H9 (cell line): ENCODE measurements around the gene VIPR2. TPM values are rescaled to one million over a fixed set of nuclear protein-coding genes. Genes with fewer than 3 reads are reported as not detected.

Experiments
- DNase-seq: peaks from one replicate; pipeline ENCODE4 v3.0.0-alpha.2; 2017
- H2AFZ ChIP-seq: one replicate; pipeline ENCODE4 v1.6.1; 2013; ENCODE audit warnings: mild to moderate bottlenecking, low read length, control low read depth, moderate library complexity
- H2AK5ac ChIP-seq: 2 replicates; pipeline ENCODE4 v1.6.1; 2013; ENCODE audit warnings: low read length, control low read depth, mixed read lengths; ENCODE audit not compliant: insufficient read length
- H2BK120ac ChIP-seq: one replicate; pipeline ENCODE4 v1.6.1; 2013; ENCODE audit warnings: low read depth, mild to moderate bottlenecking, low read length, control low read depth, inconsistent platforms; ENCODE audit not compliant: poor library complexity, severe bottlenecking
- H2BK12ac ChIP-seq: 2 replicates; pipeline ENCODE4 v1.6.1; 2013; ENCODE audit warnings: low read length, control low read depth, mixed read lengths, low read depth; ENCODE audit not compliant: insufficient read length
- H2BK15ac ChIP-seq: 2 replicates; pipeline ENCODE4 v1.6.1; 2013; ENCODE audit warnings: low read depth, low read length, control low read depth
- H2BK20ac ChIP-seq: one replicate; pipeline ENCODE4 v1.6.1; 2013; ENCODE audit warnings: low read depth, mild to moderate bottlenecking, low read length, control low read depth, inconsistent platforms; ENCODE audit not compliant: poor library complexity, severe bottlenecking
- H2BK5ac ChIP-seq: 2 replicates; pipeline ENCODE4 v1.6.1; 2013; ENCODE audit warnings: low read length, control low read depth, mixed read lengths; ENCODE audit not compliant: insufficient read length
- H3K14ac ChIP-seq: 2 replicates; pipeline ENCODE4 v1.6.1; 2013; ENCODE audit warnings: low read length, control low read depth; ENCODE audit not compliant: insufficient read depth
- H3K18ac ChIP-seq: 2 replicates; pipeline ENCODE4 v1.6.1; 2013; ENCODE audit warnings: low read depth, mild to moderate bottlenecking, mixed read lengths, low read length, control low read depth; ENCODE audit not compliant: insufficient read length
- H3K23ac ChIP-seq: 2 replicates; pipeline ENCODE4 v1.6.1; 2013; ENCODE audit warnings: low read length, control low read depth, mixed read lengths, low read depth; ENCODE audit not compliant: insufficient read length
- H3K23me2 ChIP-seq: 2 replicates; pipeline ENCODE4 v1.6.1; 2013; ENCODE audit warnings: low read depth, mild to moderate bottlenecking, mixed read lengths, low read length, control low read depth; ENCODE audit not compliant: insufficient read length, poor library complexity, severe bottlenecking
- H3K27ac ChIP-seq: 2 replicates; pipeline ENCODE4 v1.5.1; 2013; ENCODE audit warnings: low read length, control low read depth, mixed read lengths, low read depth; ENCODE audit not compliant: insufficient read length
- H3K27me3 ChIP-seq: 2 replicates; pipeline ENCODE4 v1.6.1; 2013; ENCODE audit warnings: low read length, control low read depth, inconsistent platforms; ENCODE audit not compliant: insufficient read depth
- H3K4ac ChIP-seq: 2 replicates; pipeline ENCODE4 v1.6.1; 2013; ENCODE audit warnings: low read depth, mild to moderate bottlenecking, control low read depth, inconsistent platforms, low read length, moderate library complexity
- H3K4me1 ChIP-seq: 2 replicates; pipeline ENCODE4 v1.6.1; 2013; ENCODE audit warnings: low read length, control low read depth, inconsistent platforms; ENCODE audit not compliant: insufficient read depth
- H3K4me2 ChIP-seq: 2 replicates; pipeline ENCODE4 v1.6.1; 2013; ENCODE audit warnings: low read length, control low read depth, mixed read lengths; ENCODE audit not compliant: insufficient read length, insufficient read depth
- H3K56ac ChIP-seq: 2 replicates; pipeline ENCODE4 v1.6.1; 2013; ENCODE audit warnings: low read depth, mild to moderate bottlenecking, mixed read lengths, low read length, control low read depth; ENCODE audit not compliant: insufficient read length
- H3K79me1 ChIP-seq: 2 replicates; pipeline ENCODE4 v1.6.1; 2013; ENCODE audit warnings: low read depth, mild to moderate bottlenecking, moderate library complexity, low read length, control low read depth, inconsistent platforms; ENCODE audit not compliant: insufficient read depth, poor library complexity, severe bottlenecking
- H3K79me2 ChIP-seq: 2 replicates; pipeline ENCODE4 v1.6.1; 2013; ENCODE audit warnings: low read length, control low read depth, inconsistent platforms; ENCODE audit not compliant: insufficient read depth
- H3K9ac ChIP-seq: 2 replicates; pipeline ENCODE4 v1.6.1; 2013; ENCODE audit warnings: low read length, control low read depth, mixed read lengths; ENCODE audit not compliant: insufficient read length; ENCODE audit errors: extremely low read depth
- H3K9me3 ChIP-seq: one replicate; pipeline ENCODE4 v1.6.1; 2013; ENCODE audit warnings: low read depth, low read length, inconsistent platforms; ENCODE audit not compliant: control insufficient read depth
- H3T11ph ChIP-seq: one replicate; pipeline ENCODE4 v1.6.1; 2013; ENCODE audit warnings: mild to moderate bottlenecking, low read length, control low read depth, inconsistent platforms
- H4K20me1 ChIP-seq: one replicate; pipeline ENCODE4 v1.6.1; 2013; ENCODE audit not compliant: control insufficient read depth, insufficient read length, insufficient read depth
- H4K5ac ChIP-seq: 2 replicates; pipeline ENCODE4 v1.6.1; 2013; ENCODE audit warnings: low read depth, mild to moderate bottlenecking, mixed read lengths, low read length, control low read depth; ENCODE audit not compliant: insufficient read length
- H4K8ac ChIP-seq: replicated peaks from 2 replicates; pipeline ENCODE4 v1.6.1; 2013; ENCODE audit warnings: low read length, control low read depth, mixed read lengths, low read depth; ENCODE audit not compliant: insufficient read length
- H4K91ac ChIP-seq: 2 replicates; pipeline ENCODE4 v1.6.1; 2013; ENCODE audit warnings: low read depth, mild to moderate bottlenecking, moderate library complexity, mixed read lengths, low read length, control low read depth; ENCODE audit not compliant: insufficient read length
- H3K27ac Mint-ChIP-seq, 3 experiments: 2 replicates in 2 of 3; 3 replicates in 1 of 3; pipeline ENCODE4 v1.8.0; 2020 to 2021; ENCODE audit warnings: mixed read lengths in 3 of 3, mild to moderate bottlenecking in 1 of 3, moderate library complexity in 1 of 3
- H3K27me3 Mint-ChIP-seq: 2 replicates; pipeline ENCODE4 v1.8.0; 2021; ENCODE audit warnings: low read depth, mild to moderate bottlenecking, moderate library complexity, mixed read lengths
- H3K36me3 Mint-ChIP-seq, 3 experiments: 2 replicates in 2 of 3; 3 replicates in 1 of 3; pipeline ENCODE4 v1.8.0; 2020 to 2021; ENCODE audit warnings: low read depth in 3 of 3, mixed read lengths in 3 of 3; ENCODE audit not compliant: insufficient read depth in 1 of 3
- H3K4me1 Mint-ChIP-seq, 2 experiments: 2 replicates each; pipeline ENCODE4 v1.8.0; 2020; ENCODE audit warnings: mixed read lengths in 2 of 2
- H3K4me3 Mint-ChIP-seq, 2 experiments: 2 replicates in 1 of 2; 3 replicates in 1 of 2; pipeline ENCODE4 v1.8.0; 2020 to 2021; ENCODE audit warnings: mild to moderate bottlenecking in 2 of 2, mixed read lengths in 2 of 2, moderate library complexity in 1 of 2
- H3K9me3 Mint-ChIP-seq, 2 experiments: 2 replicates in 1 of 2; 3 replicates in 1 of 2; pipeline ENCODE4 v1.8.0; 2020; ENCODE audit warnings: mild to moderate bottlenecking in 2 of 2, mixed read lengths in 2 of 2, moderate library complexity in 1 of 2
- WGBS: extraction: QIAGEN DNeasy Blood & Tissue Kit; methylation state at CpG from one replicate; pipeline ENCODE4 v1.1.7; 2013; ENCODE audit warnings: missing lambda C conversion rate, low lambda C conversion rate, mixed read lengths; ENCODE audit not compliant: insufficient read length; ENCODE audit errors: extremely low coverage; 5-methylcytosine and 5-hydroxymethylcytosine counted together
- total RNA-seq: library from RNA; stranded (reverse); gene quantifications from 2 replicates; pipeline ENCODE4 v1.2.1, GENCODE V29; 2021
- TF ChIP-seq, protein P1 (sequence below): fragments of 200-600 bp; sonication (generic); conservative IDR thresholded peaks from 3 replicates; pipeline ENCODE4 v1.8.0; 2021; ENCODE audit warnings: antibody characterized with exemption, mild to moderate bottlenecking

Gene VIPR2
- total RNA-seq, 1 experiment from 2014 or later = 1.6 TPM

DNA sequence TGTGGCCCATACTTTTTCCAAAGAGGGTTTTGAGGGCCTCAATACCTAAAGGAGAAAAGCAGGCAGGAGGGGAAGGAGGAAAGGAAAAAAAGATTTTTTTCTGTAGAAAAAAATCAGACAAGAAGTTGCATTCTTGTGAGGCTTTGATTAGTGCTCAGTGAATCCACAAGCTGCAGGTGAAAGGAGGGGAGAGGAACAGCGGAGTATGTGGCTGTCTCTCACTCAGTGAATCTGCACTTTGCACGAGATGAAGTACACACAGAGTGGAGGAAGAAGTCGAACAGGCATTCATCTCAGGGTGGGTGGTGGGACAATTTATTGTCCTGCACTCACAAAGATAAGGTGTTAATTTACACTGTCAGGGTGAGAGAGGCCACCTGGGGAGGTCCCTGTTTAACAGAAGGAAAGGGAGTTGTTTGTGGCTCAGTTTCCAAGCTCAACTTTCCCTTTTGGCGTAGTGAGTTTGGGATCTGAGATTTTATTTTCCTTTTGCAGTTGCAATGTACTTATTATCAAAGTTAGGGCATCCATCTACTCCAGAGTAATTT, 49.0 kb upstream of the VIPR2 start:
- H4K20me1 ChIP-seq = no peaks in the 10 kb centered on the region
- H3K27ac ChIP-seq = no peak overlapping the region
- no peak overlapping the region for H3K9ac ChIP-seq
- no peak overlapping the region for H3K18ac ChIP-seq
- no peak overlapping the region for H4K8ac ChIP-seq
- H3K36me3 Mint-ChIP-seq = peaks cover 0 to 9% (median 0%) of the 10 kb centered on the region in 3 experiments; a peak in 3 of 7 replicates
- no peak overlapping the region for H3K27ac Mint-ChIP-seq
- no peak overlapping the region for H4K91ac ChIP-seq
- H3K56ac ChIP-seq = no peak overlapping the region
- no peak for DNase-seq
- H3K9me3 ChIP-seq = no peaks in the 10 kb centered on the region
- H3K27me3 ChIP-seq = no peaks in the 10 kb centered on the region
- TF ChIP-seq, protein P1, sequence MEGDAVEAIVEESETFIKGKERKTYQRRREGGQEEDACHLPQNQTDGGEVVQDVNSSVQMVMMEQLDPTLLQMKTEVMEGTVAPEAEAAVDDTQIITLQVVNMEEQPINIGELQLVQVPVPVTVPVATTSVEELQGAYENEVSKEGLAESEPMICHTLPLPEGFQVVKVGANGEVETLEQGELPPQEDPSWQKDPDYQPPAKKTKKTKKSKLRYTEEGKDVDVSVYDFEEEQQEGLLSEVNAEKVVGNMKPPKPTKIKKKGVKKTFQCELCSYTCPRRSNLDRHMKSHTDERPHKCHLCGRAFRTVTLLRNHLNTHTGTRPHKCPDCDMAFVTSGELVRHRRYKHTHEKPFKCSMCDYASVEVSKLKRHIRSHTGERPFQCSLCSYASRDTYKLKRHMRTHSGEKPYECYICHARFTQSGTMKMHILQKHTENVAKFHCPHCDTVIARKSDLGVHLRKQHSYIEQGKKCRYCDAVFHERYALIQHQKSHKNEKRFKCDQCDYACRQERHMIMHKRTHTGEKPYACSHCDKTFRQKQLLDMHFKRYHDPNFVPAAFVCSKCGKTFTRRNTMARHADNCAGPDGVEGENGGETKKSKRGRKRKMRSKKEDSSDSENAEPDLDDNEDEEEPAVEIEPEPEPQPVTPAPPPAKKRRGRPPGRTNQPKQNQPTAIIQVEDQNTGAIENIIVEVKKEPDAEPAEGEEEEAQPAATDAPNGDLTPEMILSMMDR = no peak
- H3K4me3 Mint-ChIP-seq = no peak overlapping the region
- H3K9me3 Mint-ChIP-seq = peaks cover 0 to 91% of the 10 kb centered on the region in 2 experiments; a peak in 3 of 5 replicates
- no peak overlapping the region for H2BK15ac ChIP-seq
- H3K4ac ChIP-seq = no peak overlapping the region
- H2BK12ac ChIP-seq = no peak overlapping the region
- H2BK20ac ChIP-seq = no peak overlapping the region
- no peak overlapping the region for H4K5ac ChIP-seq
- H2AFZ ChIP-seq = no peak overlapping the region
- H3K23me2 ChIP-seq = no peaks in the 10 kb centered on the region
- no peak overlapping the region for H2AK5ac ChIP-seq
- H3K27me3 Mint-ChIP-seq = peaks cover 4% of the 10 kb centered on the region
- H2BK120ac ChIP-seq = no peak overlapping the region
- peaks cover 8% of the 10 kb centered on the region; the same call in 1 of the 2 replicates for H3K4me1 ChIP-seq
- no CpG with 5 or more reads among the region's 4 CpGs for WGBS
- H3K4me2 ChIP-seq = no peak overlapping the region
- no peak overlapping the region for H3K23ac ChIP-seq
- H3K4me1 Mint-ChIP-seq = no peaks in the 10 kb centered on the region
- H3K79me2 ChIP-seq = no peaks in the 10 kb centered on the region
- H3K79me1 ChIP-seq = no peaks in the 10 kb centered on the region
- H2BK5ac ChIP-seq = no peak overlapping the region
- H3T11ph ChIP-seq = no peak overlapping the region
- H3K14ac ChIP-seq = no peak overlapping the region
